ENCODE results near the gene GNL1. TPM values are rescaled to one million over a fixed set of nuclear protein-coding genes. Genes with fewer than 3 reads are reported as not detected.

GNL1 gene
- total and polyA plus RNA-seq, 10 of the 15 experiments (the other 5 are each of a cell fraction or from before 2014, with no cell fraction given) = 0.18 to 64.5 (median 45.5) TPM

- TF ChIP-seq ZNF207 (IDR thresholded peaks at IDR 0.05; ENCODE audit: borderline replicate concordance) (no peak), SUZ12 (IDR thresholded peaks at IDR 0.05; ENCODE audit: unreplicated experiment) (no peak), YBX1 (IDR thresholded peaks at IDR 0.05) (no peak), MYC (IDR thresholded peaks at IDR 0.05; ENCODE audit: insufficient read depth, insufficient read length, insufficient replicate concordance, low read length, severe bottlenecking) (no peak), RB1 (IDR thresholded peaks at IDR 0.05; ENCODE audit: borderline replicate concordance) (peak; percentile 85; the same call in 1 of the 2 replicates), GATAD2B (conservative IDR thresholded peaks at IDR 0.05; ENCODE audit: low read depth) (no peak), HDGF (IDR thresholded peaks at IDR 0.05) (no peak), BACH1 (IDR thresholded peaks at IDR 0.05; ENCODE audit: borderline replicate concordance) (no peak), IKZF1 (conservative IDR thresholded peaks at IDR 0.05) (no peak), SREBF1 (IDR thresholded peaks at IDR 0.05; ENCODE audit: low read length) (no peak), SRF (IDR thresholded peaks at IDR 0.05; ENCODE audit: low read depth in 2 of 2, low read length in 2 of 2) (no peak), ETV6 (conservative IDR thresholded peaks at IDR 0.05 in 1 of 2, IDR thresholded peaks at IDR 0.05 in 1 of 2; ENCODE audit: borderline replicate concordance in 1 of 2, low read depth in 1 of 2) (no peak), RBBP5 (conservative IDR thresholded peaks at IDR 0.05) (no peak), BCLAF1 (IDR thresholded peaks at IDR 0.05) (no peak), EZH2 (IDR thresholded peaks at IDR 0.05; ENCODE audit: borderline replicate concordance, control insufficient read depth, low read depth, low read length) (no peak), SUPT20H (IDR thresholded peaks at IDR 0.05; ENCODE audit: borderline replicate concordance, control insufficient read depth, low read depth, low read length) (no peak), BCL11A (IDR thresholded peaks at IDR 0.05; ENCODE audit: low read depth, low read length) (no peak)
- TF ChIP-seq, protein P1, sequence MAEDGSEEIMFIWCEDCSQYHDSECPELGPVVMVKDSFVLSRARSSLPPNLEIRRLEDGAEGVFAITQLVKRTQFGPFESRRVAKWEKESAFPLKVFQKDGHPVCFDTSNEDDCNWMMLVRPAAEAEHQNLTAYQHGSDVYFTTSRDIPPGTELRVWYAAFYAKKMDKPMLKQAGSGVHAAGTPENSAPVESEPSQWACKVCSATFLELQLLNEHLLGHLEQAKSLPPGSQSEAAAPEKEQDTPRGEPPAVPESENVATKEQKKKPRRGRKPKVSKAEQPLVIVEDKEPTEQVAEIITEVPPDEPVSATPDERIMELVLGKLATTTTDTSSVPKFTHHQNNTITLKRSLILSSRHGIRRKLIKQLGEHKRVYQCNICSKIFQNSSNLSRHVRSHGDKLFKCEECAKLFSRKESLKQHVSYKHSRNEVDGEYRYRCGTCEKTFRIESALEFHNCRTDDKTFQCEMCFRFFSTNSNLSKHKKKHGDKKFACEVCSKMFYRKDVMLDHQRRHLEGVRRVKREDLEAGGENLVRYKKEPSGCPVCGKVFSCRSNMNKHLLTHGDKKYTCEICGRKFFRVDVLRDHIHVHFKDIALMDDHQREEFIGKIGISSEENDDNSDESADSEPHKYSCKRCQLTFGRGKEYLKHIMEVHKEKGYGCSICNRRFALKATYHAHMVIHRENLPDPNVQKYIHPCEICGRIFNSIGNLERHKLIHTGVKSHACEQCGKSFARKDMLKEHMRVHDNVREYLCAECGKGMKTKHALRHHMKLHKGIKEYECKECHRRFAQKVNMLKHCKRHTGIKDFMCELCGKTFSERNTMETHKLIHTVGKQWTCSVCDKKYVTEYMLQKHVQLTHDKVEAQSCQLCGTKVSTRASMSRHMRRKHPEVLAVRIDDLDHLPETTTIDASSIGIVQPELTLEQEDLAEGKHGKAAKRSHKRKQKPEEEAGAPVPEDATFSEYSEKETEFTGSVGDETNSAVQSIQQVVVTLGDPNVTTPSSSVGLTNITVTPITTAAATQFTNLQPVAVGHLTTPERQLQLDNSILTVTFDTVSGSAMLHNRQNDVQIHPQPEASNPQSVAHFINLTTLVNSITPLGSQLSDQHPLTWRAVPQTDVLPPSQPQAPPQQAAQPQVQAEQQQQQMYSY (CRISPR knock-in tag; IDR thresholded peaks at IDR 0.05) = no peak
- TF ChIP-seq, protein P2, sequence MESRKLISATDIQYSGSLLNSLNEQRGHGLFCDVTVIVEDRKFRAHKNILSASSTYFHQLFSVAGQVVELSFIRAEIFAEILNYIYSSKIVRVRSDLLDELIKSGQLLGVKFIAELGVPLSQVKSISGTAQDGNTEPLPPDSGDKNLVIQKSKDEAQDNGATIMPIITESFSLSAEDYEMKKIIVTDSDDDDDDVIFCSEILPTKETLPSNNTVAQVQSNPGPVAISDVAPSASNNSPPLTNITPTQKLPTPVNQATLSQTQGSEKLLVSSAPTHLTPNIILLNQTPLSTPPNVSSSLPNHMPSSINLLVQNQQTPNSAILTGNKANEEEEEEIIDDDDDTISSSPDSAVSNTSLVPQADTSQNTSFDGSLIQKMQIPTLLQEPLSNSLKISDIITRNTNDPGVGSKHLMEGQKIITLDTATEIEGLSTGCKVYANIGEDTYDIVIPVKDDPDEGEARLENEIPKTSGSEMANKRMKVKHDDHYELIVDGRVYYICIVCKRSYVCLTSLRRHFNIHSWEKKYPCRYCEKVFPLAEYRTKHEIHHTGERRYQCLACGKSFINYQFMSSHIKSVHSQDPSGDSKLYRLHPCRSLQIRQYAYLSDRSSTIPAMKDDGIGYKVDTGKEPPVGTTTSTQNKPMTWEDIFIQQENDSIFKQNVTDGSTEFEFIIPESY (IDR thresholded peaks at IDR 0.05) = no peak
- TF ChIP-seq, protein P3, sequence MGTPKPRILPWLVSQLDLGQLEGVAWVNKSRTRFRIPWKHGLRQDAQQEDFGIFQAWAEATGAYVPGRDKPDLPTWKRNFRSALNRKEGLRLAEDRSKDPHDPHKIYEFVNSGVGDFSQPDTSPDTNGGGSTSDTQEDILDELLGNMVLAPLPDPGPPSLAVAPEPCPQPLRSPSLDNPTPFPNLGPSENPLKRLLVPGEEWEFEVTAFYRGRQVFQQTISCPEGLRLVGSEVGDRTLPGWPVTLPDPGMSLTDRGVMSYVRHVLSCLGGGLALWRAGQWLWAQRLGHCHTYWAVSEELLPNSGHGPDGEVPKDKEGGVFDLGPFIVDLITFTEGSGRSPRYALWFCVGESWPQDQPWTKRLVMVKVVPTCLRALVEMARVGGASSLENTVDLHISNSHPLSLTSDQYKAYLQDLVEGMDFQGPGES (IDR thresholded peaks at IDR 0.05) = no peak
These were observed 14.5 kb downstream of the GNL1 start (continued) for GRCh38 chr6:30541515-30542403.

Measured in GM12878 (cell line).